CD8-positive, alpha-beta memory T cell (primary cell): ENCODE results near the gene METTL18. TPM values are rescaled to one million over a fixed set of nuclear protein-coding genes. Genes with fewer than 3 reads are reported as not detected.
A peak's percentile ranks its signal among the peaks of the same experiment; 100 is the strongest.

Source experiments
- CTCF ChIA-PET: fragments of 350-600 bp; sonication (Branson Sonifier 250); formaldehyde crosslinking; loops from one replicate; lab custom pipeline; 2021; ENCODE audit warnings: antibody characterized with exemption; lab: Charles Lee
- POLR2A ChIA-PET: fragments of 350-600 bp; sonication (Branson Sonifier 250); formaldehyde crosslinking; loops from one replicate; lab custom pipeline; 2021; ENCODE audit warnings: antibody characterized with exemption; lab: Charles Lee
- DNase-seq, 5 donors: peaks; one replicate each; pipeline versions ENCODE4 v3.0.0 to v3.0.0-alpha.2; 2020 to 2022; ENCODE audit warnings: mixed read lengths in 1 of 5
- H3K27ac ChIP-seq: one replicate; pipeline ENCODE4 v1.7.0; 2013; ENCODE audit warnings: low read depth, mild to moderate bottlenecking, low read length, moderate library complexity
- H3K27me3 ChIP-seq: 2 replicates; pipeline ENCODE4 v1.7.0; 2013; ENCODE audit warnings: low read length, mild to moderate bottlenecking; ENCODE audit not compliant: insufficient read depth, poor library complexity, severe bottlenecking
- H3K36me3 ChIP-seq: 2 replicates; pipeline ENCODE4 v1.7.0; 2013; ENCODE audit warnings: mild to moderate bottlenecking, low read length, moderate library complexity; ENCODE audit not compliant: insufficient read depth
- H3K4me1 ChIP-seq: 2 replicates; pipeline ENCODE4 v1.7.0; 2013; ENCODE audit warnings: mild to moderate bottlenecking, low read length, moderate library complexity; ENCODE audit not compliant: insufficient read depth
- H3K4me3 ChIP-seq: 2 replicates; pipeline ENCODE4 v1.7.0; 2013; ENCODE audit warnings: mild to moderate bottlenecking, low read length
- H3K9me3 ChIP-seq: 2 replicates; pipeline ENCODE4 v1.7.0; 2013; ENCODE audit warnings: mild to moderate bottlenecking, low read length
- H3K27ac Mint-ChIP-seq, 8 donors: one replicate each; pipeline ENCODE4 v1.8.0; 2020 to 2021; ENCODE audit warnings: mixed read lengths in 8 of 8, mild to moderate bottlenecking in 6 of 8, inconsistent platforms in 3 of 8, moderate library complexity in 3 of 8
- H3K27me3 Mint-ChIP-seq, 2 donors: one replicate each; pipeline ENCODE4 v1.8.0; 2020 to 2021; ENCODE audit warnings: mixed read lengths in 2 of 2, mild to moderate bottlenecking in 1 of 2, moderate library complexity in 1 of 2
- H3K36me3 Mint-ChIP-seq, 3 donors: one replicate each; pipeline ENCODE4 v1.8.0; 2020 to 2021; ENCODE audit warnings: mixed read lengths in 3 of 3, inconsistent platforms in 1 of 3, mild to moderate bottlenecking in 1 of 3
- H3K4me1 Mint-ChIP-seq, 3 donors: one replicate each; pipeline ENCODE4 v1.8.0; 2020 to 2021; ENCODE audit warnings: mixed read lengths in 3 of 3, inconsistent platforms in 1 of 3, mild to moderate bottlenecking in 1 of 3
- H3K4me3 Mint-ChIP-seq, 7 donors: one replicate each; pipeline ENCODE4 v1.8.0; 2020 to 2021; ENCODE audit warnings: mixed read lengths in 7 of 7, mild to moderate bottlenecking in 6 of 7, moderate library complexity in 4 of 7, inconsistent platforms in 2 of 7
- H3K9me3 Mint-ChIP-seq, 5 donors: one replicate each; pipeline ENCODE4 v1.8.0; 2020 to 2022; ENCODE audit warnings: mixed read lengths in 5 of 5, mild to moderate bottlenecking in 3 of 5, moderate library complexity in 2 of 5, inconsistent platforms in 1 of 5
- polyA plus RNA-seq: library from polyadenylated mRNA; unstranded; fragments of 300-500 nt; fragmentation: Illumina TruSeq; gene quantifications from one replicate; pipeline ENCODE4 v1.2.3, GENCODE V29; 2021
- total RNA-seq, 2 experiments: library from RNA; stranded (reverse); gene quantifications; one replicate each; pipeline ENCODE4 v1.2.3, GENCODE V29; 2021

Gene METTL18
- total and polyA plus RNA-seq, 3 experiments from 2014 or later = 14.5 to 25.7 (median 16.2) TPM

GRCh38 chr1:169802888-169803287, 8.2 kb upstream of the METTL18 start:
- H3K4me1 Mint-ChIP-seq = peaks cover 0 to 4% (median under 1%) of the 10 kb centered on the region in 3 donors
- H3K36me3 ChIP-seq = no peaks in the 10 kb centered on the region
- H3K4me1 ChIP-seq = no peaks in the 10 kb centered on the region
- no peak overlapping the region for H3K27ac Mint-ChIP-seq
- no peak for DNase-seq
- CTCF ChIA-PET = no interaction called here
- no peak overlapping the region for H3K27ac ChIP-seq
- no peaks in the 10 kb centered on the region for H3K9me3 ChIP-seq
- H3K4me3 Mint-ChIP-seq = no peak overlapping the region
- H3K27me3 ChIP-seq = no peaks in the 10 kb centered on the region
- H3K9me3 Mint-ChIP-seq = no peaks in the 10 kb centered on the region
- H3K4me3 ChIP-seq = no peak overlapping the region
- H3K27me3 Mint-ChIP-seq = no peaks in the 10 kb centered on the region
- POLR2A ChIA-PET = no interaction called here
- H3K36me3 Mint-ChIP-seq = peaks cover 0 to 30% (median 10%) of the 10 kb centered on the region in 3 donors

DNA sequence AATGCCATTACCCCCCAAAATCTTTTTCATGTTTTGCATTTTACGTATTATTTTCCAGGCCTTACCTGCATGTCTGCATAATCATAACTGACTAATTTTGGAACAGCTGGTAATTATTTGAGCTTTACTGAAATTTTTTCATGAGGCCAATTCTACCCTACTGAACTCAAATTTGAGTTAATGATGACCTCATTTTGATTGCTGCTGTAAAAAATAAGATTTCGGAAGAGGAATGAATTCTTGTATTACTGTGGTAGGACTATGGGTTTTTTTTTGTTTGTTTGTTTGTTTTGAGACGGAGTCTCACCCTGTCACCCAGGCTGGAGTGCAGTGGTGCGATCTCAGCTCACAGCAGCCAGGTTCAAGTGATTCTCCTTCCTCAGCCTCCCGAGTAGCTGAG, 2.6 kb upstream of the METTL18 start:
- Histone ChIP-seq H3K36me3 (no peaks in the 10 kb centered on the region), H3K9me3 (no peaks in the 10 kb centered on the region), H3K27ac (no peak overlapping the region), H3K4me1 (peaks cover 26% of the 10 kb centered on the region), H3K4me3 (no peak overlapping the region), H3K27me3 (no peaks in the 10 kb centered on the region)
- Mint-ChIP-seq H3K4me3 (no peak overlapping the region), H3K36me3 (peaks cover 0 to 25% (median 3%) of the 10 kb centered on the region in 3 donors), H3K27ac (peak overlapping the region in 1 of 8 donors; percentile 87), H3K27me3 (no peaks in the 10 kb centered on the region), H3K9me3 (no peaks in the 10 kb centered on the region), H3K4me1 (peaks cover 38 to 52% (median 49%) of the 10 kb centered on the region in 3 donors)
- POLR2A ChIA-PET = no interaction called here
- no peak for DNase-seq
- CTCF ChIA-PET = interaction anchor here (1.0 kb wide), 1 partner anchor 12 kb away, joined by 4 read pairs; no protein-coding TSS in a partner anchor

DNA sequence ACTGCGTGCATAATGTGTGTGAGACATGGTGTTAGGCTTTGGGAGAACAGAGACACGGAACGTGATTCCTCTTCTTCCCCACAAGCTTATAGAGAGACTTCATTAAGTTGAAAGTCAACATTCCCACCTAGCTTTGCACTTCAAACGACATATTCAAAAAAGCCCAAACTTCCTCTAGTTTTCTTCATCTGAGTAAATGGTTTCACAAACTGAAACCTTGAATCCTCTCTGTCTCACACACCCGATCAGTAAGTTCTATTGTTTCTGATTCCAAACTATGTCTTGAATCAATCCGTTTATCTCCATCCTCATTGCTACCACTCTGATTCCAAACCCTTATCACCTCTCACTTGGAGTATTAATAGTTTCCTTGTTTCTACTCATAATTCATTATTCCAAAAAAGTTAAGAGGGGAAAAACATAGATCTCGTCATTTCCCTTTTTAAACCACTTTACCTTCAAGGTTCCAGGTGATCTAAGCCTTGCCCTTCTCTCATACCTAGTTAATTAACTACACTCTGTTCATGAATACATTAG, 1.6 kb upstream of the METTL18 start:
- no peak for DNase-seq
- no peaks in the 10 kb centered on the region for H3K9me3 ChIP-seq
- H3K4me3 ChIP-seq = no peak overlapping the region
- Mint-ChIP-seq H3K27ac (peak overlapping the region in 6 of 8 donors; percentile 1 to 99 (median 68)), H3K4me3 (peak overlapping the region in 6 of 7 donors; percentile 94 to 100 (median 100)), H3K9me3 (no peaks in the 10 kb centered on the region), H3K4me1 (peaks cover 46 to 59% (median 58%) of the 10 kb centered on the region in 3 donors), H3K27me3 (no peaks in the 10 kb centered on the region), H3K36me3 (peaks cover 0 to 33% (median 9%) of the 10 kb centered on the region in 3 donors)
- ChIA-PET CTCF (interaction anchor here (0.9 kb wide), 1 partner anchor 195 kb away, joined by 3 read pairs; no protein-coding TSS in a partner anchor), POLR2A (no interaction called here)
- no peaks in the 10 kb centered on the region for H3K36me3 ChIP-seq
- H3K27ac ChIP-seq = no peak overlapping the region
- H3K27me3 ChIP-seq = no peaks in the 10 kb centered on the region
- peaks cover 26% of the 10 kb centered on the region for H3K4me1 ChIP-seq

DNA sequence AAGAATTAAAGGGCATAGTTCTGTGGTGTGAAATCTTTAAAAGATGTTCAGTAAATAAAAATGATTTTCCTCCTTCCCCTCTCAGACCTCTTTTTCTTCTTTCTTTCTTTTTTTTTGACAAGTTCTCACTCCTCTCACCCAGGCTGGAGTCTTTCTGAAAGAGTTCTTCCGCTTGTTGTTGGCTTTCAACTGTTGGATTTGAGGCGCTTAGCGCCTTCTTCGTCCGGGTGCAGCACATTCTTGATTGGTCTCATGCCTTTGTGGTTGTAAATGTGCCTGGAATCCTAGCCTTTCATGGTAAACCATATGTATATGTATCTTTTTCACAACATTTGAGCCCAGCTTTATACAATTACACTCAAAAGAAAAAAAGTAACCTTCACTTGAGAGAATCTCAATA, 980 bp upstream of the METTL18 start:
- ChIA-PET CTCF (interaction anchor here (0.9 to 1.4 kb wide), 3 partner anchors 13 to 194 kb away, joined by 3 to 5 read pairs (median 3); no protein-coding TSS in a partner anchor), POLR2A (no interaction called here)
- Mint-ChIP-seq H3K4me1 (peaks cover 47 to 61% (median 60%) of the 10 kb centered on the region in 3 donors), H3K4me3 (peak overlapping the region; percentile 94 to 100 (median 100)), H3K36me3 (peaks cover 0 to 34% (median 11%) of the 10 kb centered on the region in 3 donors), H3K9me3 (no peaks in the 10 kb centered on the region), H3K27me3 (no peaks in the 10 kb centered on the region), H3K27ac (peak overlapping the region in 7 of 8 donors; percentile 87 to 100 (median 99))
- H3K27me3 ChIP-seq = no peaks in the 10 kb centered on the region
- no peaks in the 10 kb centered on the region for H3K36me3 ChIP-seq
- peak overlapping the region; percentile 98 for H3K4me3 ChIP-seq
- H3K4me1 ChIP-seq = peaks cover 26% of the 10 kb centered on the region
- DNase-seq = no peak
- no peaks in the 10 kb centered on the region for H3K9me3 ChIP-seq
- H3K27ac ChIP-seq = peak overlapping the region; percentile 89

DNA sequence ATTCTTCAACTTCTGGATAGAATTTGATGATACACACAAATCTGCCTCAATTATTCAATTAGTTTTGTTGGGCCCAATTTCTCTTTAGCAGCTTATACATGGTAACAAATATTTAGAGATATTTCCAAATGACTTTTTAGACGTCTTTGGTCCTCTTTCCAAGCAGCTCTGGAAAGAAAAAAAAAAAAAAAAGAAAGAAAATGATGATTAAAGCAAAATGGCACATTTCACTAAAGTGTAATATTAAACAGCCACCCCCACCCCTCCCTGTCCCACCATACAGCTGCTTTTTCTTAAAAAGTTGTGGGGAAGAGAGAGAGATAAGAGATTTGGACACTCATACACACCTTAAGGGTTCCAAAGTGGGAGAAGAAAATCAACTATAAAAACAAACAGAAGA, 977 bp downstream of the METTL18 start:
- H3K27me3 ChIP-seq = no peaks in the 10 kb centered on the region
- H3K36me3 ChIP-seq = no peaks in the 10 kb centered on the region
- H3K4me3 Mint-ChIP-seq = peak overlapping the region; percentile 94 to 100 (median 100)
- peak overlapping the region; percentile 98 for H3K4me3 ChIP-seq
- H3K4me1 Mint-ChIP-seq = peaks cover 47 to 61% (median 60%) of the 10 kb centered on the region in 3 donors
- no peaks in the 10 kb centered on the region for H3K9me3 ChIP-seq
- peaks cover 0 to 34% (median 11%) of the 10 kb centered on the region in 3 donors for H3K36me3 Mint-ChIP-seq
- CTCF ChIA-PET = interaction anchor here (0.9 to 1.9 kb wide), 2 partner anchors 82 to 207 kb away, joined by 3 to 5 read pairs; partner anchors contain the start of gene F5
- H3K4me1 ChIP-seq = peaks cover 26% of the 10 kb centered on the region
- H3K27ac Mint-ChIP-seq = peak overlapping the region in 7 of 8 donors; percentile 87 to 99 (median 99)
- DNase-seq = no peak
- no peaks in the 10 kb centered on the region for H3K9me3 Mint-ChIP-seq
- POLR2A ChIA-PET = no interaction called here
- no peaks in the 10 kb centered on the region for H3K27me3 Mint-ChIP-seq
- peak overlapping the region; percentile 89 for H3K27ac ChIP-seq

DNA sequence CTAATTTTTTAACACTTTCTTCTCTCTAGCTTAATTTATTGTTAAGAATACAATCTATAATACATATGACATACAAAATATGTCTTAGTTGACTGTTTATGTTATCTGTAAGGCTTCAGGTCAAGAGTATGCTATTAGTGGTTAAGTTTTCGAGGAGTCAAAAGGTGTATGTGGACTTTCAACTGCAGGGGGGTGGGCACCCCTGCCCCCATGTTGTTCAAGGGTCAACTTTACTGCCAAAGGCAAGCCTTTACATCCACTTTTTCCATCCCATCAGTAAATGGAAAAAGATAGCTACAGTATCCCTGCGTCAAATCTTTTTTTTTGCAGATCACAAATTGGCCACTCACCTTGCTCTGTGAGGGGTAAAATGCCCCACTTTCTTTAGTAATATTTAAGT, 6.3 kb downstream of the METTL18 start:
- Histone ChIP-seq H3K9me3 (no peaks in the 10 kb centered on the region), H3K27me3 (no peaks in the 10 kb centered on the region), H3K4me3 (no peak overlapping the region), H3K36me3 (no peaks in the 10 kb centered on the region), H3K27ac (no peak overlapping the region), H3K4me1 (peaks cover 10% of the 10 kb centered on the region)
- Mint-ChIP-seq H3K4me3 (no peak overlapping the region), H3K27ac (peak overlapping the region in 1 of 8 donors; percentile 13), H3K36me3 (peaks cover 0 to 20% (median 14%) of the 10 kb centered on the region in 3 donors), H3K4me1 (peaks cover 17 to 22% (median 21%) of the 10 kb centered on the region in 3 donors), H3K9me3 (no peaks in the 10 kb centered on the region), H3K27me3 (peaks cover 22 to 40% of the 10 kb centered on the region in 2 donors)
- POLR2A ChIA-PET = no interaction called here
- CTCF ChIA-PET = no interaction called here
- no peak for DNase-seq

DNA sequence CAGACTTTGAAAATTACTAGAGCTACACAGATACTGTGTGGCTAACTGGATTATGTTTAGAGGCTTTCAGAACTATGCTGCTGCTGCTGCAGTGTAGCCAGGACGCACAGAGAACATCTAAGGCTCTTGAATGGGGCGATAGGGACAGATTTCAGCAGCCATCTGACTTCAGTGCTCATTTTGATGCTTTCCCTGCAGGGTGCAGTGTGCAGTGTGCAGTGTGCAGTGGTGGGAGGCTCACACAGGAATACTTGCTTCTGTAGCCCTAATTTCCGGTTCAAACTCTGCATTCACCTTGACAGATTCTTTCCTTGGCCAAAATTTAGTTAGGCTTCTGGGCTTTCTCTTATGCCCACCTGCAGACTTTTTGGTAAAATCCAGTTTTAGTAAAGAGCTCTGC, 7.7 kb downstream of the METTL18 start:
- peaks cover 31 to 53% of the 10 kb centered on the region in 2 donors for H3K27me3 Mint-ChIP-seq
- Histone ChIP-seq H3K27ac (no peak overlapping the region), H3K4me1 (no peaks in the 10 kb centered on the region), H3K9me3 (no peaks in the 10 kb centered on the region), H3K27me3 (no peaks in the 10 kb centered on the region), H3K4me3 (no peak overlapping the region), H3K36me3 (no peaks in the 10 kb centered on the region)
- ChIA-PET POLR2A (no interaction called here), CTCF (no interaction called here)
- no peak overlapping the region for H3K4me3 Mint-ChIP-seq
- DNase-seq = no peak
- H3K4me1 Mint-ChIP-seq = peaks cover 7 to 8% (median 8%) of the 10 kb centered on the region in 3 donors
- H3K9me3 Mint-ChIP-seq = no peaks in the 10 kb centered on the region
- H3K36me3 Mint-ChIP-seq = peaks cover 0 to 9% (median 8%) of the 10 kb centered on the region in 3 donors
- H3K27ac Mint-ChIP-seq = no peak overlapping the region

- POLR2A ChIA-PET = no interaction called here
- no peak overlapping the region for H3K4me3 Mint-ChIP-seq
- H3K27me3 Mint-ChIP-seq = peaks cover 35 to 57% of the 10 kb centered on the region in 2 donors
These were observed 9.4 kb downstream of the METTL18 start for GRCh38 chr1:169785267-169785666.

More at GRCh38 chr1:169785267-169785666, 9.4 kb downstream of the METTL18 start:
- no peaks in the 10 kb centered on the region for H3K9me3 Mint-ChIP-seq
- Histone ChIP-seq H3K4me3 (no peak overlapping the region), H3K9me3 (no peaks in the 10 kb centered on the region), H3K27me3 (no peaks in the 10 kb centered on the region), H3K27ac (no peak overlapping the region), H3K4me1 (no peaks in the 10 kb centered on the region), H3K36me3 (no peaks in the 10 kb centered on the region)
- no peak for DNase-seq
- no peaks in the 10 kb centered on the region for H3K4me1 Mint-ChIP-seq
- H3K36me3 Mint-ChIP-seq = peaks cover 0 to 3% (median 0%) of the 10 kb centered on the region in 3 donors
- CTCF ChIA-PET = no interaction called here
- no peak overlapping the region for H3K27ac Mint-ChIP-seq
